Naive thymus-derived CD4-positive, alpha-beta T cell (primary cell): ENCODE measurements around the gene PARP1. TPM values are rescaled to one million over a fixed set of nuclear protein-coding genes. Genes with fewer than 3 reads are reported as not detected.
"Not testable (repeated sequence)": the region's sequence is repeated elsewhere in the genome, so short reads cannot be mapped to it uniquely, and the experiment has no call there.

Experiments used
- ATAC-seq: fragments of 150-1000 bp; cut with Tn5 transposase; 2 replicates; pipeline ENCODE4 v1.10.0; 2021; ENCODE audit warnings: mild to moderate bottlenecking, moderate library complexity
- CTCF ChIA-PET: fragments of 350-600 bp; sonication (Branson Sonifier 250); formaldehyde crosslinking; loops from one replicate; lab custom pipeline; 2021; ENCODE audit warnings: antibody characterized with exemption; lab: Charles Lee
- POLR2A ChIA-PET: fragments of 350-600 bp; sonication (Branson Sonifier 250); formaldehyde crosslinking; loops from one replicate; lab custom pipeline; 2021; ENCODE audit warnings: antibody characterized with exemption, inconsistent platforms; lab: Charles Lee
- DNase-seq, 9 donors: peaks; one replicate each; pipeline versions ENCODE4 v3.0.0 to v3.0.0-alpha.2; 2020 to 2022; ENCODE audit warnings: mixed read lengths in 1 of 9
- H3K27ac ChIP-seq: one replicate; pipeline ENCODE4 v1.7.0; 2013; ENCODE audit warnings: mild to moderate bottlenecking, low read depth, low read length, moderate library complexity
- H3K27me3 ChIP-seq, 2 donors: one replicate each; pipeline ENCODE4 v1.7.0; 2013; ENCODE audit warnings: low read length in 2 of 2, mild to moderate bottlenecking in 2 of 2, moderate library complexity in 2 of 2; ENCODE audit not compliant: control insufficient read depth in 2 of 2, insufficient read depth in 2 of 2
- H3K36me3 ChIP-seq, 3 experiments: 1 replicate in 2 of 3; 2 replicates in 1 of 3; pipeline ENCODE4 v1.7.0; 2013; ENCODE audit warnings: low read length in 3 of 3, mild to moderate bottlenecking in 3 of 3, moderate library complexity in 1 of 3; ENCODE audit not compliant: insufficient read depth in 3 of 3, control insufficient read depth in 2 of 3
- H3K4me1 ChIP-seq, 2 donors: one replicate each; pipeline ENCODE4 v1.7.0; 2013; ENCODE audit warnings: low read length in 2 of 2, mild to moderate bottlenecking in 2 of 2, moderate library complexity in 1 of 2; ENCODE audit not compliant: control insufficient read depth in 2 of 2, insufficient read depth in 2 of 2
- H3K4me3 ChIP-seq: 2 replicates; pipeline ENCODE4 v1.7.0; 2013; ENCODE audit warnings: mild to moderate bottlenecking, low read length
- H3K9me3 ChIP-seq, 3 experiments: 1 replicate in 2 of 3; 2 replicates in 1 of 3; pipeline ENCODE4 v1.7.0; 2013; ENCODE audit warnings: low read length in 3 of 3; ENCODE audit not compliant: control insufficient read depth in 2 of 3
- H3K27ac Mint-ChIP-seq, 9 donors: one replicate each; pipeline ENCODE4 v1.8.0; 2020 to 2022; ENCODE audit warnings: mixed read lengths in 9 of 9, mild to moderate bottlenecking in 8 of 9, moderate library complexity in 5 of 9, inconsistent platforms in 2 of 9
- H3K27me3 Mint-ChIP-seq, 5 donors: one replicate each; pipeline ENCODE4 v1.8.0; 2021 to 2022; ENCODE audit warnings: mixed read lengths in 5 of 5, mild to moderate bottlenecking in 1 of 5
- H3K36me3 Mint-ChIP-seq, 5 donors: one replicate each; pipeline ENCODE4 v1.8.0; 2020 to 2022; ENCODE audit warnings: mixed read lengths in 5 of 5, mild to moderate bottlenecking in 3 of 5, inconsistent platforms in 1 of 5
- H3K4me1 Mint-ChIP-seq, 7 donors: one replicate each; pipeline ENCODE4 v1.8.0; 2020 to 2022; ENCODE audit warnings: mixed read lengths in 7 of 7, mild to moderate bottlenecking in 3 of 7, inconsistent platforms in 1 of 7
- H3K4me3 Mint-ChIP-seq, 10 donors: one replicate each; pipeline ENCODE4 v1.8.0; 2020 to 2022; ENCODE audit warnings: mild to moderate bottlenecking in 10 of 10, mixed read lengths in 10 of 10, moderate library complexity in 6 of 10, inconsistent platforms in 2 of 10
- H3K9me3 Mint-ChIP-seq, 11 donors: one replicate each; pipeline ENCODE4 v1.8.0; 2020 to 2022; ENCODE audit warnings: mixed read lengths in 11 of 11, mild to moderate bottlenecking in 4 of 11, inconsistent platforms in 1 of 11, moderate library complexity in 1 of 11
- intact Hi-C, 2 donors: fragments of 100-400 bp; cut with micrococcal nuclease; formaldehyde crosslinking; loops; one replicate each; pipeline ENCODE4 v1.15.1; 2023
- polyA plus RNA-seq, 2 donors: library from polyadenylated mRNA; unstranded; fragments of 300-500 nt; fragmentation: Illumina TruSeq; gene quantifications; one replicate each; pipeline ENCODE4 v1.2.3, GENCODE V29; 2021
- total RNA-seq, 6 experiments: library from RNA in 5 of 6; stranded (reverse) in 5 of 6; gene quantifications; 1 replicate in 5 of 6; 2 replicates in 1 of 6; pipeline ENCODE4 v1.2.3 and lab custom pipeline; 2021 to 2026

The PARP1 gene
- total and polyA plus RNA-seq, 7 experiments from 2014 or later: 63.6 to 165 (median 89.3) TPM

DNA sequence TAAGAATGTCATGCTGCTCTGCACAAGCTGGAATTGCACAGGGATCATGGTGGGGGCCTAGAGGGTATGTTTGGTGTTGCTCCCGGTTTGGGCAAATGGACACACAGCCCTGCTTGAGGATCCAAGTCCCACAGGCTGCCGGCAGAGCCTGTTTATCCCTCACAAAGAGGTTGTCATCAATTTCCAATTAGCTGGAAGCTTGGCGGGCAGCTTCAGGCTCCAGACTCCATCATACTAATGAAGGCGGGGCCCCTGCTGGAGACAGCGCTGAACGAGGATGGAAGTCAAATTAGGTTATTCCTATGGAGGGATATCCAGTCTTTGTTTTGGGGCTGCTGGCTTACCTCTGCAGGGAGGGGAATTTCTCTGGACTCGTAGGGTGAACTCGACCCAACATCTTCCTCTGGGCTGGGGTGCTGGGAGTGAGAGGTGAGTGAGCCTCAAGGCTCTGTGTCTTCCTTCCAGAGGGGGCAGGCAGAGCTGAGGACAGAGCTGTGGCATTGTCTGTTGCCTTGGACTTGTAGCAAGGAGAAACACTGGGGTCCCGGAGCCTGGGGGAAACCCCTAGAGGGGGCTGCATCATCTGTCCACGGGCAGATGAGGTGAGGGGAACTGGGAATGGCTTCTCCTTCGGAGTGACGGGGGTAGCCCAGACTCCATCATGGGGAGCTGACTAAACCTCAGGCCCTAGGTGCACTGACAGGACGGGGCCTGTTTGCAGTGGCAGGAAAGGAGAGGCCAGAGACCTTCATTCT, 24.9 kb upstream of the PARP1 start:
- H3K9me3 Mint-ChIP-seq: no peaks in the 10 kb centered on the region
- Histone ChIP-seq H3K36me3 (no peaks in the 10 kb centered on the region), H3K9me3 (no peaks in the 10 kb centered on the region), H3K4me3 (no peak overlapping the region), H3K4me1 (peaks cover 0 to 5% of the 10 kb centered on the region in 2 donors), H3K27me3 (no peaks in the 10 kb centered on the region), H3K27ac (no peak overlapping the region)
- peaks cover 3 to 21% (median 7%) of the 10 kb centered on the region in 7 donors for H3K4me1 Mint-ChIP-seq
- H3K27me3 Mint-ChIP-seq: peaks cover 0 to 17% (median 0%) of the 10 kb centered on the region in 5 donors
- ChIA-PET CTCF (interaction anchor here (1.0 kb wide), 1 partner anchor 25 kb away, joined by 3 read pairs; the partner anchor contains the start of gene PARP1), POLR2A (no interaction called here)
- ATAC-seq (no peak), DNase-seq (no peak)
- no peaks in the 10 kb centered on the region for H3K36me3 Mint-ChIP-seq
- no peak overlapping the region for H3K4me3 Mint-ChIP-seq
- intact Hi-C loops: no loop called here
- peak overlapping the region in 1 of 9 donors; percentile 46 for H3K27ac Mint-ChIP-seq

DNA sequence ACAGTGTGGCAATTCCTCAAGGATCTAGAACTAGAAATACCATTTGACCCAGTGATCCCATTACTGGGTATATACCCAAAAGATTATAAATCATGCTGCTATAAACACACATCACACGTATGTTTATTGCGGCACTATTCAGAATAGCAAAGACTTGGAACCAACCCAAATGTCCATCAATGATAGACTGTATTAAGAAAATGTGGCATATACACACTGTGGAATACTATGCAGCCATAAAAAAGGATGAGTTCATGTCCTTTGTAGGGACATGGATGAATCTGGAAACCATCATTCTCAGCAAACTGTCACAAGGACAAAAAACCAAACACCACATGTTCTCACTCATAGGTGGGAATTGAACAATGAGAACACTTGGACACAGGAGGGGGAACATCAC, 24.0 kb upstream of the PARP1 start:
- H3K36me3 ChIP-seq, H3K27ac Mint-ChIP-seq, CTCF ChIA-PET, intact Hi-C loops, POLR2A ChIA-PET, H3K4me3 ChIP-seq, H3K9me3 ChIP-seq, H3K27me3 ChIP-seq, H3K36me3 Mint-ChIP-seq, H3K27ac ChIP-seq, ATAC-seq, H3K27me3 Mint-ChIP-seq, DNase-seq, H3K4me1 ChIP-seq, H3K9me3 Mint-ChIP-seq, H3K4me3 Mint-ChIP-seq: not testable (repeated sequence)
- H3K4me1 Mint-ChIP-seq: peaks cover 7 to 29% (median 13%) of the 10 kb centered on the region in 7 donors

DNA sequence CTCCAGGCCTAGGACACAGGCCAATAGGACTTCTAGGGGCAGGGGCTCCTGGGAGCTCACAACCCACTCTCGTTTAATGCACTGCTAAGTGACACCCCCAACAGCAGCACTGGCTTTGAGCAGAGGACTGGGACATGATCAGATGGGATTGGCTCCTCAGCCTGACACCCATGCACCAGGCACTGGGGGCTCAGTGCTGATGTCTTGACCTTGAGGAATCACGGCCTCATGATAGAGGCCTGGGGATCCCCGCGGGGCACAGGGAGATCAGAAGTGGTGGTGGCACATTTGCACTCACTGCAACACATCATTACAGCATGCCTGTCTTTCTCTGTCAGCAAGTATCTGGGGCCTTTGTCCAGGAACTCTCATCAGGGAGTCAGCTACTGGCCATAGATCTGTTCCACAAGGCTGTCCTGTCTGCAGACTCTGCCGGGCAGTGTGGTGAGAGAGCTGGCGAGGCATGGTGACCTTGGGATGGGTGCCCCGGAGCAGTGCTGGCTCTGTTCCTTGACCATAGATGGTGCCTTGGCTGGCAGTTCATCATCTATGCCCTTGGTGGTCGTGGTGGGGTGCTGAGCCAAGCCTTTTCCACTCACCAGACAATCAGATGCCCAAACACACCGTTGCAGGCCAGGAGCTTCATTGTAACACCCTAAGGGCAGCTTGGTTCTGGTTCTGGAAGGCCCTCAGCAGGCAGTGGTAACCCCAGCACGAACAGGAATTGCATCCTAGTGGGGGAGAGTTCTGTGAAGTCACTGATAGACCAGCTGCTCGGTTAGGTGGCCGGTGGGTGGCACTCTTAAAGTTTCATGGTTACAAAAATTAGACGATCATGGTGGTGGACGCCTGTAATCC, 22.2 kb upstream of the PARP1 start:
- Histone ChIP-seq H3K9me3 (no peaks in the 10 kb centered on the region), H3K4me1 (peaks cover 1 to 6% of the 10 kb centered on the region in 2 donors), H3K27ac (no peak overlapping the region), H3K27me3 (no peaks in the 10 kb centered on the region), H3K4me3 (no peak overlapping the region), H3K36me3 (no peaks in the 10 kb centered on the region)
- Mint-ChIP-seq H3K27me3 (peaks cover 0 to 5% (median 0%) of the 10 kb centered on the region in 5 donors), H3K4me3 (no peak overlapping the region), H3K36me3 (peaks cover 0 to 3% (median 0%) of the 10 kb centered on the region in 5 donors), H3K4me1 (peaks cover 15 to 40% (median 21%) of the 10 kb centered on the region in 7 donors), H3K9me3 (no peaks in the 10 kb centered on the region), H3K27ac (no peak overlapping the region)
- intact Hi-C loops: no loop called here
- POLR2A ChIA-PET: interaction anchor here (0.6 to 1.9 kb wide), 3 partner anchors 14 to 974 kb away, joined by 4 to 5 read pairs (median 4); partner anchors contain the start of gene PARP1
- DNase-seq: no peak
- ATAC-seq: no peak
- CTCF ChIA-PET: interaction anchor here (0.7 to 0.9 kb wide), 2 partner anchors 9 to 395 kb away, joined by 3 to 4 read pairs; no protein-coding TSS in a partner anchor

DNA sequence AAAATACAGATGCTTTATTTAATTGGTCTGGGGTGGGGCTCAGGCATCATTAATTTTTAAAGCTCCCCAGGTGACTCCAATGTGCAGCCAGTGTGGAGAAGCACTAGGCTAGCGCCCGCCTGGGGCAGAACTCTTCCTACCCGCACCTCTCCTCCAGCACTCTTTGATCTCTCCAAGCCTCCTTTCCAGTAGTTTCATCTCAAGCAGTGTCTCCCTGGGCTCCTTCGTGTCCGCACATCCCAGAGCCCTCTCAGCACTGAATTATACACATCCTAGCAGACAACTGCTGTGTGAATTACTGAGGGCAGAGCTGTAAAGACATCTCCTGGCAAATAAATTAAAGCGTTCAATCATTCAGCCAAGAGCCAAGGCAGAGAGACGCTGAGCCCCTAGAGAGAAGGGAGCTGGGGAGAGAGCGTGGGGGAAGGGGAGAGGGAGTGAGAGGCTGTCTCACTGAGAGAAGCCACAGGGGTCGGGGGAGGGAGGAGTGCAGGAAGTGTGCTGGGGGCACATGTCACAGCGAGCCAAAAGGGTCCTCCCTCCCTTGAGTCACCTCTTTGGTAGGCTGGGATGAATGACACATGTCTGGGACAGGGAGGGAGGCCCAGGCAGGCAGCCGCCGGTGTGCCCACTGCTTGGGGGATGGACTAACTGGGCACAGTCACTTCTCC, 21.0 kb upstream of the PARP1 start:
- Mint-ChIP-seq H3K4me1 (peaks cover 15 to 40% (median 21%) of the 10 kb centered on the region in 7 donors), H3K27me3 (peaks cover 0 to 5% (median 0%) of the 10 kb centered on the region in 5 donors), H3K27ac (peak overlapping the region in 1 of 9 donors; percentile 33), H3K9me3 (no peaks in the 10 kb centered on the region), H3K4me3 (peak overlapping the region in 1 of 10 donors; percentile 16), H3K36me3 (peaks cover 0 to 3% (median 0%) of the 10 kb centered on the region in 5 donors)
- Histone ChIP-seq H3K27ac (no peak overlapping the region), H3K4me1 (peaks cover 11% of the 10 kb centered on the region in 2 donors), H3K36me3 (no peaks in the 10 kb centered on the region), H3K9me3 (no peaks in the 10 kb centered on the region), H3K27me3 (no peaks in the 10 kb centered on the region), H3K4me3 (no peak overlapping the region)
- intact Hi-C loops: no loop called here
- DNase-seq (no peak), ATAC-seq (no peak)
- ChIA-PET CTCF (interaction anchor here (1.1 kb wide), 1 partner anchor 16 kb away, joined by 4 read pairs; no protein-coding TSS in a partner anchor), POLR2A (interaction anchor here (0.6 to 1.9 kb wide), 2 partner anchors 21 to 36 kb away, joined by 3 to 5 read pairs; partner anchors contain the start of gene PARP1)

DNA sequence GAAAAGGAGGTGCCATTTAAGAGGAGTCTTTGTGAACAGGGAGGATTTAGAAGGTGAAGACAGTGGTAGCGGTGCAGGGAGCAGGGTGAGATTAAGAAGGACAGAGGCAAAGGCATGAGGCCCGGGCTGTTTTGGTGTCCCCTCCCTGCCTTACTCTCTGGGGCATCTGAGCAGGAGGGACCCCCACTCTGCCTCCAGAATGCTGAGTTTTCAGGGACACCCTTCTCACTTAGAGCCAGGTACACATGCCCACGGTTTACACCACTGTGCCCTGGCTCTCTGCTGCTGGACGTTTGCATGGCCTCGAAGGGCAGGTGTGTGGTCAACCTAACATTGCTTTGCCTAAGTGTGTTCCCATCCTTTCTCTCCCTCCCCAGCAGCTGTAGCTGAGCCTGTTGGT, 20.5 kb upstream of the PARP1 start:
- Mint-ChIP-seq H3K27me3 (peaks cover 0 to 5% (median 0%) of the 10 kb centered on the region in 5 donors), H3K4me1 (peaks cover 15 to 40% (median 21%) of the 10 kb centered on the region in 7 donors), H3K4me3 (peak overlapping the region in 1 of 10 donors; percentile 16), H3K27ac (no peak overlapping the region), H3K9me3 (no peaks in the 10 kb centered on the region), H3K36me3 (peaks cover 0 to 3% (median 0%) of the 10 kb centered on the region in 5 donors)
- Histone ChIP-seq H3K4me3 (no peak overlapping the region), H3K27me3 (no peaks in the 10 kb centered on the region), H3K9me3 (no peaks in the 10 kb centered on the region), H3K36me3 (no peaks in the 10 kb centered on the region), H3K27ac (no peak overlapping the region), H3K4me1 (peaks cover 11% of the 10 kb centered on the region in 2 donors)
- POLR2A ChIA-PET: interaction anchor here (0.6 to 4.8 kb wide), 2 partner anchors 21 to 36 kb away, joined by 3 to 29 read pairs; partner anchors contain the start of gene PARP1
- intact Hi-C loops: no loop called here
- no peak for DNase-seq
- ATAC-seq: no peak
- CTCF ChIA-PET: interaction anchor here (1.1 kb wide), 1 partner anchor 16 kb away, joined by 4 read pairs; no protein-coding TSS in a partner anchor

DNA sequence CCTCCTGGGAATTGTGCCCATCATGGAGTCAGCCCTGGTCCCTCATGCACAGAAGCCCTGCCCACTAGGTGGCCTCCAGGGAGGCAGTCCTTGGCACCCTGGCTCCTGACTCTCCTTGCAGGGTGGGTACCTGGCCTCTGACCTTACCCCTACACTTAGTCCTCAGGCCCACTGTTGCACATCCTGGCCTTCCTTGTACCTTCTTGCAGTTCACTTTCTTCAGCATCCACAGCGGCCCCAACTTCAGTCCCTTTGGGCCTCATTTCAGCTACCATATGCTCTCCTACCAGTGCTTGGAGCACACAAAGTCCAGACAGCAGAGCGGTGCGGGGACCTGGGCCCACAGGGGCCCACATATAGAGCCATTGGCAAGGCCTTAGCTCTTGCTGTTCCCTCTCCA, 19.2 kb upstream of the PARP1 start:
- peak overlapping the region; percentile 29 to 73 (median 70) for H3K4me3 Mint-ChIP-seq
- POLR2A ChIA-PET: interaction anchor here (1.0 to 4.8 kb wide), 2 partner anchors 10 to 19 kb away, joined by 3 to 29 read pairs; partner anchors contain the start of gene PARP1
- H3K27me3 Mint-ChIP-seq: peaks cover 0 to 5% (median 0%) of the 10 kb centered on the region in 5 donors
- Histone ChIP-seq H3K36me3 (no peaks in the 10 kb centered on the region), H3K9me3 (no peaks in the 10 kb centered on the region), H3K27me3 (no peaks in the 10 kb centered on the region), H3K4me3 (no peak overlapping the region), H3K27ac (no peak overlapping the region), H3K4me1 (peaks cover 11% of the 10 kb centered on the region in 2 donors)
- no peak for ATAC-seq
- peaks cover 0 to 3% (median 0%) of the 10 kb centered on the region in 5 donors for H3K36me3 Mint-ChIP-seq
- H3K27ac Mint-ChIP-seq: peak overlapping the region in 7 of 9 donors; percentile 34 to 82 (median 62)
- no peak for DNase-seq
- no peaks in the 10 kb centered on the region for H3K9me3 Mint-ChIP-seq
- CTCF ChIA-PET: interaction anchor here (1.7 kb wide), 1 partner anchor 16 kb away, joined by 3 read pairs; no protein-coding TSS in a partner anchor
- peaks cover 15 to 40% (median 21%) of the 10 kb centered on the region in 7 donors for H3K4me1 Mint-ChIP-seq
- intact Hi-C loops: no loop called here
